Subcutaneous abdominal adipose tissue (tissue), 5 donors: Measurements from ENCODE around the gene DBNL.
A peak's percentile ranks its signal among the peaks of the same experiment; 100 is the strongest.
"Not testable (repeated sequence)": the region's sequence is repeated elsewhere in the genome, so short reads cannot be mapped to it uniquely, and the experiment has no call there.

Source experiments
- H3K27ac ChIP-seq: one replicate; pipeline ENCODE4 v1.7.0; 2013; ENCODE audit warnings: low read depth, mild to moderate bottlenecking, inconsistent platforms, low read length, moderate library complexity
- H3K27me3 ChIP-seq, 5 donors: one replicate each; pipeline ENCODE4 v1.7.0; 2013; ENCODE audit warnings: low read length in 5 of 5, inconsistent platforms in 1 of 5; ENCODE audit not compliant: control insufficient read depth in 5 of 5, insufficient read depth in 4 of 5
- H3K36me3 ChIP-seq, 5 donors: one replicate each; pipeline ENCODE4 v1.7.0; 2013; ENCODE audit warnings: low read length in 5 of 5; ENCODE audit not compliant: control insufficient read depth in 5 of 5, insufficient read depth in 5 of 5
- H3K4me1 ChIP-seq, 5 donors: one replicate each; pipeline ENCODE4 v1.7.0; 2013; ENCODE audit warnings: low read length in 5 of 5, mild to moderate bottlenecking in 3 of 5, moderate library complexity in 1 of 5; ENCODE audit not compliant: control insufficient read depth in 5 of 5, insufficient read depth in 5 of 5
- H3K4me3 ChIP-seq, 5 donors: one replicate each; pipeline ENCODE4 v1.7.0; 2013; ENCODE audit warnings: low read length in 5 of 5, low read depth in 1 of 5
- H3K9ac ChIP-seq, 5 donors: one replicate each; pipeline ENCODE4 v1.7.0; 2013; ENCODE audit warnings: low read length in 5 of 5, mild to moderate bottlenecking in 4 of 5, moderate library complexity in 3 of 5
- H3K9me3 ChIP-seq, 5 donors: one replicate each; pipeline ENCODE4 v1.7.0; 2013; ENCODE audit warnings: low read length in 5 of 5; ENCODE audit not compliant: control insufficient read depth in 5 of 5
- donor health status: healthy.
- donor health status: healthy.
- donor health status: healthy.
- donor health status: healthy.
- donor health status: healthy.

The DBNL gene

GRCh38 chr7:44044315-44045225 lies at the start of gene DBNL:
Gene DBNL (plus strand): TSS chr7:44044702. CDS start chr7:44044738, 36 bp downstream.
- Histone ChIP-seq H3K27me3 (no peaks in the 10 kb centered on the region), H3K4me3 (peak within 1 kb of the TSS; percentile 73 to 97 (median 93)), H3K4me1 (peaks cover 11 to 56% (median 36%) of the 10 kb centered on the region in 5 donors), H3K27ac (peak within 1 kb of the TSS; percentile 79), H3K9me3 (no peaks in the 10 kb centered on the region), H3K36me3 (peaks cover 0 to 14% (median 8%) of the 10 kb centered on the region in 5 donors), H3K9ac (peak within 1 kb of the TSS; percentile 81 to 94 (median 91))

- H3K9ac ChIP-seq: not testable (repeated sequence)
Measured at GRCh38 chr7:43997532-43997931, 47.0 kb upstream of the DBNL start, which contains the start of gene SPDYE1. Gene SPDYE1 (plus strand): TSS chr7:43997897. CDS start chr7:43999950, 2,053 bp downstream.

GRCh38 chr7:44012081-44012480 lies 32.4 kb upstream of the DBNL start:
- not testable (repeated sequence) for H3K9ac ChIP-seq, H3K9me3 ChIP-seq, H3K27ac ChIP-seq, H3K4me1 ChIP-seq, H3K27me3 ChIP-seq, H3K4me3 ChIP-seq
- peaks cover 0 to 25% (median 6%) of the 10 kb centered on the region in 5 donors for H3K36me3 ChIP-seq

More at GRCh38 chr7:43997532-43997931, 47.0 kb upstream of the DBNL start, which contains the start of gene SPDYE1:
- not testable (repeated sequence) for H3K4me1 ChIP-seq, H3K9me3 ChIP-seq, H3K27me3 ChIP-seq, H3K36me3 ChIP-seq, H3K4me3 ChIP-seq, H3K27ac ChIP-seq

- H3K36me3 ChIP-seq: peaks cover 0 to 23% (median 4%) of the 10 kb centered on the region in 5 donors
- H3K9me3 ChIP-seq, H3K9ac ChIP-seq, H3K27ac ChIP-seq, H3K27me3 ChIP-seq, H3K4me3 ChIP-seq: not testable (repeated sequence)
- peaks cover 0 to 13% (median 10%) of the 10 kb centered on the region in 5 donors for H3K4me1 ChIP-seq
Measured at GRCh38 chr7:44015090-44015489, 29.4 kb upstream of the DBNL start.

GRCh38 chr7:44018857-44019807 lies 25.4 kb upstream of the DBNL start:
- H3K27me3 ChIP-seq, H3K9me3 ChIP-seq, H3K36me3 ChIP-seq: not testable (repeated sequence)
- H3K9ac ChIP-seq: peak overlapping the region; percentile 26 to 92 (median 76)
- peaks cover 0 to 13% (median 10%) of the 10 kb centered on the region in 5 donors for H3K4me1 ChIP-seq
- peak overlapping the region; percentile 77 to 95 (median 82) for H3K4me3 ChIP-seq
- H3K27ac ChIP-seq: peak overlapping the region; percentile 60

GRCh38 chr7:44019825-44020224 lies 24.7 kb upstream of the DBNL start:
- H3K4me1 ChIP-seq: peaks cover 0 to 13% (median 10%) of the 10 kb centered on the region in 5 donors
- not testable (repeated sequence) for H3K36me3 ChIP-seq, H3K9ac ChIP-seq, H3K9me3 ChIP-seq, H3K27me3 ChIP-seq, H3K4me3 ChIP-seq, H3K27ac ChIP-seq

GRCh38 chr7:44022069-44022468 lies 22.4 kb upstream of the DBNL start:
- not testable (repeated sequence) for H3K36me3 ChIP-seq, H3K4me3 ChIP-seq, H3K27ac ChIP-seq

GRCh38 chr7:44022796-44023467 lies 21.6 kb upstream of the DBNL start:
- not testable (repeated sequence) for H3K4me3 ChIP-seq, H3K9ac ChIP-seq, H3K36me3 ChIP-seq, H3K9me3 ChIP-seq, H3K27me3 ChIP-seq, H3K4me1 ChIP-seq, H3K27ac ChIP-seq

More at GRCh38 chr7:44022069-44022468, 22.4 kb upstream of the DBNL start:
- not testable (repeated sequence) for H3K27me3 ChIP-seq, H3K9ac ChIP-seq, H3K9me3 ChIP-seq
- H3K4me1 ChIP-seq: peaks cover 0 to 13% (median 10%) of the 10 kb centered on the region in 5 donors

GRCh38 chr7:44029433-44029832 lies 15.1 kb upstream of the DBNL start:
- not testable (repeated sequence) for H3K9me3 ChIP-seq, H3K27ac ChIP-seq, H3K4me1 ChIP-seq, H3K27me3 ChIP-seq, H3K4me3 ChIP-seq, H3K9ac ChIP-seq, H3K36me3 ChIP-seq
